NCI-H345 (cell line): ENCODE data around the gene RAB11FIP4.

ENCODE experiments used
- DNase-seq: peaks from one replicate; lab custom pipeline; 2025; lab: John Stamatoyannopoulos, UW

The RAB11FIP4 gene

GRCh38 chr17:31570231-31570630, 178.8 kb downstream of the RAB11FIP4 start:
- no peak for DNase-seq

DNA sequence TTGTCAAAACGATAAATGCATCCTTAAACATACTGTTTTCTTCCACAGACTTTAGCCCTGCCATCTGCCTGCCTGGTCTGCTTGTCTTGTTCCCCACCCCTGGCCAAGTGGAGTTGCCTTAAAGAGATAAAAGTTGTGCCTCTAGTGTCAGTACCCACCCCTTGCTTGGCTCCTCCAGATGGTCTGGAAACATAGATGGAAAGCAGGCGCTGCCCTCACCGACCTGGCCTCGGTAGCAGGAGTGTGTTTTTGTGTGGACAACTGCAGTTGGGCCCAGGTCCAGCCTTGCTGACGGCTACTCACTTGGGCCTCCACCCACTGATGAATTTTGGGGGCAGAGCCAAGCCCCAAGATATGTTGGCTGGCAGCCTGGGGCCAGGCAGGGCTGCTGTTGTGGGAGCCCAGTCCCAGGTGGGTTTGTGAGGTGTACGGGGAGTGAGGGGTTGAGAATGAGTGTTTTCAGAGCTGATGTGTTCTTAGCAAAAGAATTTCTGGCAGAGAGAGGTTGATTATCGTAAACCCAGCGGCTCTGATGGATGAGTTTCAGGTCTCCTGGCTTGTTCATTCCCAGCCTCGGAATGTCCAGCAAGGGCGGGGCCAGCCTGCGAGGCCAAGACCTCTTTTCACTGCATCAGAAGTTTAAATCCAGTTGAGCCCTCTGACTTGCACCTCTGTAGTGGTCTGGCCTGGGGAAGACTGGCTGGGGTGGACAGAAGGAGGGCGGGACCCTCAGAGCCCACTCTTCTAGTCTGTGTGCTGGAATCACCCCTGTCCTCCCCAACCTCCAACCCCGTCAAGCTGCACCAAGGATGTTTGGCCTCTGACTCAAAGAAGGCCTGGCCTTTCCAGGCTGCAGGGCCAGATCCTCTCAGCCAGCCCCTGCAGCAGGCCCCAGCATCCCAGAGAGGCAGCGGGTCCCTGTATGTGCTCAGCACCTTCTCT, 179.7 kb downstream of the RAB11FIP4 start:
- no peak for DNase-seq

GRCh38 chr17:31572341-31572740, 180.9 kb downstream of the RAB11FIP4 start:
- DNase-seq: no peak

- DNase-seq: no peak
Measured at GRCh38 chr17:31573047-31573446, 181.6 kb downstream of the RAB11FIP4 start.

- no peak for DNase-seq
Measured at GRCh38 chr17:31573861-31574260, 182.4 kb downstream of the RAB11FIP4 start.

DNA sequence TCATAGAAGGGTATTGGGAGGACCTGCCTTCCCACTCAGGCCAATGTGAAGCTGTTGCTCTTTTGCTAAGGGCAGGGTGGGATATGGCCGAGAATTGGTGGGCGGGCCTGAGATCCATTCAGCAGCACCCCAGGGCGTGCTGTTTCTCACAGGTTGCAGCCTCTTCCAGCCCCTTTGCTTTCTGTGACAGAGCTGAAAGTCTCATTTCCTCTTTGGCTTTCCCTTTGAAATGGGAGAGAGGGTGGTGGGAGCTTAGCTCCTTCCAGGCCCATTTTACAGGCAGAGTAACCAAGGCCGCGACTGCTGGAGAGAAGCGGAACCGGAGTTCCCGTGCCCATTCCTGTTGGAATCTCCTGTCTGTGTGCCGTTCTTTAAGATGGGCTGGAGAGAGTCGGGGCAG, 183.0 kb downstream of the RAB11FIP4 start:
- no peak for DNase-seq

GRCh38 chr17:31575043-31575442, 183.6 kb downstream of the RAB11FIP4 start:
- no peak for DNase-seq

DNA sequence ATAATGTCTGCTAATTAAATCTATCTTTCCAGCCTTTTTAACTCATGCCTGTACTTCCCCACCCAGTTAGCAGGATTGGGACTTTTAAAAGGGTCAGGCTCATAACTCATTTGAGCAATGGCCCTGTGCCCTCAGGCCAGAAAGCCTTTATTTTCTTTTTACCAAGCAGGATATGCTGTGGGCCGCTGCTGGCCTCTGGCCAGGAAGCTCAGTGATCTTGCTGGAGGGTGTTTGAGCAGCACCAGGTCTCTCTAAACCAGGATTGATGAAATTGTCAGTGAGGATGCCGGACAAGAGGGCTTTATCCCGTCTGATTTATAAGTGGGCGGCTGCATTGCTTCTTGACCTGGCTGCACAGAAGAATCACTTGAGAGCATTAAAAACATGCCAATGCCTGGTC, 187.8 kb downstream of the RAB11FIP4 start:
- peak; percentile 32 for DNase-seq

DNA sequence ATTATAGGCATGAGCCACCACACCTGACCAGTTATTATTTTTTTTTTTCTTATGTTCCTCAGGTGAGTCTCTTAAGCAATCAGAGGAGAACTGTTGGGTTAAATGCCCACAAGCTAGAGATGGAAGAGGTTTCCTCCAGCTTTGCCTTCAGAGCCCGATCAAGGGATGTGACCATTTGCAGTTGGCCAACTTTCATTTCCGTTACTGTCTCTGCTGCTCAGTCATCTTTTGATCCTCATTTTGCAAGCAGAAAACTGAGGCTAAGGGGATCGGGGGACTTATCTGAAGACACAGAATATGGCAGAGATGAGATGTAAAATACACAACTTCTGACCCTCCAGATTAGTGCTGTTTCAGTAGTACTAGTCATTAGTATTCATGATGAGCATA, 188.8 kb downstream of the RAB11FIP4 start:
- no peak for DNase-seq

- no peak for DNase-seq
Measured at GRCh38 chr17:31580706-31581490, 189.4 kb downstream of the RAB11FIP4 start.

DNA sequence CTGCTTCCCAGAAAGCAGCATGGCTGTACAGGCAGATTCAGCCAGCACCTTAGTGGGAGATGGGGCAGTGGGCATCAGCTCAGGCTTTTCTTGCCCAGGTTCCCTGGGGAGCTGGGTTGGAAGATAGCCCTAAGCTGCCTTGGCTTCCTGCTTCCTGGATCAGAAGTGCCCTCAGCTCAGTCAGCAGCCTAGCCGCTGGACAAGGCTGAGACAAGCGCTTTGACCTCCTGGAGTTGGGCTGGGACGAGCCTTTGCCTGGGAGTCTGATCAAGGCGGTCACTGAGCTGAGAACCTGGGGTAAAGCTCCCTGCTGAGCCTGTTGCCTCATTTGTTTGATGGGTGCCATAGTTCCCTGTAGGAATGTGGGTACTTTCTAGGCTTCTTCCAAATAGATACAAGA, 190.0 kb downstream of the RAB11FIP4 start:
- no peak for DNase-seq

DNA sequence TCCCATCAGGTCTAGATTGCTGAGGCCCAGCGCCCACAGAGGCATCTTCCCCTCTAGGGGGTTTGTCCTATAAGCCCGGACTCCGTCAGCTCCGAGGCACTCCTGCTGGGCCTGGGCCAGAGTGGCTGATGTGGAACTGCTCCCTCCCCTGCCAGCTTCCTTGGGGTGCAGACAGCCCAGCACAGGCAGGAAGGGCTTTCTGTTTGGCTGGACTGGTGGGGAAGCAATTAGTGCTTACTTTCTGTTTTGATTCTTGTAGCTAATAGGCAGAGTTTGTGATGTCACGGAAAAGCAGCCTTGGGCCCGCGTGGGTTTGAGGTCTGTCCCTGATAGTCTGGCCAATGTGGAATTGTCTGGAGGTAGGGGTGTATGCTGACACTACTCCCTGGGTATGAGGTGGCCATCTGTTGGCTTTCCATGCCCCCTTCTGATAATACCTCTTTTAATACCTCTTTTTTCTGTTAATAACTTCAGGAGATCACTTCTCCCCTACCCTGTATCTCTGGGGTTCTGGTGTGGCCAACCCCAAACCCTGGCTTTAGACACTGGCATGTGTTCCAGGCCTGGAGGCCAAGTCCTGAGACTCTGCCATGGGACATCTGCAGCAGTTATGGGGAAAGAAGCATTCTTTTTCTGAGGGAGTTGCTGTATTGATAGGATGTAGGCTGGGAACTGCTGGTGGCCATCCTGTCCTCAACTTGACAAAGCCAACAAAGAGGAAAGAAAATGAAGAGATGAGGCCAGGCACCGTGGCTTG, 190.9 kb downstream of the RAB11FIP4 start:
- DNase-seq: no peak

DNA sequence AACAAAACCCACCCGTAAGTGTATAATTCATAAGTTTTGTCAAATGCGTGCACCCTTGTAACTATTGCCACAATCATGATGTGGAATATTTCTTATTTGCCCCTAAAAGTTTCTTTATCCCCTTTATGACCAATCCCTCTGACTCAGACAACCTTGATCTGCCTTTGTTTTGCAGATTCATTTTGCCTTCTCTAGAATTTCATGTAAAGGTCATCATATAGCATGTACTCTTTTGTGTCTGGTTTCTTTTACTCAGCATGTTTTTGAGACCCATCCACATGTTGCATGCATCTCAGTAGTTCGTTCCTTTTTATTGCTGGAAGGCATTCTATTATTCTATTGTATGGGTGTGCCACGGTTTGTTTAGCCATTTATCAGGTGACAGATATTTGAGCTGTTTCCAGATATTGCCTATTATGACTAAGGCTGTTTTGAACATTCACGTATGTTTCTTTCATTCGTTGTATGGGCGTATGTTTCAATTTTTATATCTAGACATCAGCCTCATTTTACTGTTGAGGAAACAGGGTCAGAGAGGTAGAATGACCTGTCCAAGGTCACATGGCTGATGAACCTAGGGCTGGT, 192.4 kb downstream of the RAB11FIP4 start:
- DNase-seq: no peak

GRCh38 chr17:31584438-31585279, 193.2 kb downstream of the RAB11FIP4 start:
- no peak for DNase-seq

DNA sequence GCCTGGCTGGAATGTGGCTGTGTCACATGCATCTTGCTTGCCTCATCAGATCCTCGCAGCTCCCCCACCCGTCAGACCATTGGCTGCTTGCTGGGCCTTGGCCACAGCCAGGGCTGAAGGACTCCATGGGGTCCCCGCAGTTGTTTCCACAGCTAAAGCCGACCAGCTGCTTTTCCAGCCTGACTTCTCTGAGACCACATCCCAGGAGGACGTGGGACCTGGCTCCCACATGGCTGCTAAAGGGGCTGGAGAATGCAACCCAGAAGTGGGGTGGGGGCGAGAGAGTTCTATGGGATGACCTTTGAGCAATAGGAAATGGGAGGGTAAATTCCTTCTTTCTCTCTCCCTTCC, 193.8 kb downstream of the RAB11FIP4 start:
- DNase-seq: no peak

DNA sequence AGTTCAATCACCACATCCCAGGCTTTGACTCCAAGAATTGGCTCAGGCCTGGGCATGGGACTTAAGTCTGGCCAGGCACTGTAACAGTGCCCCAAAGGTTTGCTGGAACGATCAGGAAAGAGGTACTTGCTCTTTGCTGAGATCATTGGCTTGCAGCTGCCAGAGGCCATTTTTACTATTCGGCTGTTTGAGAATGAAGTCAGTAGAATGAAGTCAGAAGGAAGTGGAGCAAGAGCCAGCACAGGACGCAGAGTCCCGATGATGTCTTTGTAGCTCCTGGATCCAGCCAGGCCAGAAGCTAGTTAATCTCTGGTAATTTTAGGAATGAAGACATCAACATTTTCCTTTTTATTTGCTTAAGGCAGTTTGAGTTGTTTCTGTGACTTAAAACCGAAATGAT, 195.5 kb downstream of the RAB11FIP4 start:
- DNase-seq: no peak

- DNase-seq: no peak
Measured at GRCh38 chr17:31587462-31587861, 196.0 kb downstream of the RAB11FIP4 start.
